8988T (cell line): ENCODE data around the gene FRMD1.

Experiments
- DNase-seq: peaks from one replicate; pipeline ENCODE4 v3.0.0; 2011

FRMD1 gene

GRCh38 chr6:168022488-168023321, 56.3 kb downstream of the FRMD1 start:
- DNase-seq: no peak

DNA sequence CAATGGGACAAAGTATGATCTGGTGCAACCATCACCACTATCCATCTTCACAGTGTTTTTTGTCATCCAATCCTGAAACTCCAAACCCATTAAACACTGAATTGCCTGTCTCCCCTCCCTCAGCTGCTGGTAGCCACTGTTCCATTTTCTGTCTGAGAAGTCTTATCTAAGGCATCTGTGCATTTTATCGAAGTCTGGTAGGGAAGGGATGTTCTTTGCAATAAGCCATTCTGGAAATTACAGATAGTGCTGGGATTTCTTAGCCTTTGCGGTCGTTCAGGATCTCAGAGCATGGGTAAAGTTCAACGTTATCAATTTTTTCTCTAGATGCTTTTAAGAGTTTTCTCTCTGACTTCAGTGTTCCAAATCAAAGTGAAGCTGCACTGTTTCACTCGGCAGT, 57.4 kb downstream of the FRMD1 start:
- no peak for DNase-seq

DNA sequence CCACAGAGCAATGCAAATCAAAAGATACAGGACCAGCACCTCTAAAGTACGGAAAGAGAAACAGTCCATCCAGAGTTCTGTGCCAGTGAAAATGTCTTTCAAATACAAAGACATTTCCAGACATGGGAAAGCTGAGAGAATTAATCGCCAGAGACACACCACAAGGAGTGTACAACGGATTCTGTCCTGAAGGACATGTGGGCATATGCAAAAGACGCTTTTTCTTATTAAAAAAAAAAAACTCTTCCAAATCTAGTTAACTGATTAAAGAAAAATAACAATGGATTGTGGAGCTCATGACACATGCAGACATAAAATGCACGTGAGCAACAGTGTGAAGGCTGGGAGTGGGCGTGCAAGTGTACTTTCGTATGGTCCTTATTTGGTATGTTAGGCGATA, 58.8 kb downstream of the FRMD1 start:
- DNase-seq: no peak

DNA sequence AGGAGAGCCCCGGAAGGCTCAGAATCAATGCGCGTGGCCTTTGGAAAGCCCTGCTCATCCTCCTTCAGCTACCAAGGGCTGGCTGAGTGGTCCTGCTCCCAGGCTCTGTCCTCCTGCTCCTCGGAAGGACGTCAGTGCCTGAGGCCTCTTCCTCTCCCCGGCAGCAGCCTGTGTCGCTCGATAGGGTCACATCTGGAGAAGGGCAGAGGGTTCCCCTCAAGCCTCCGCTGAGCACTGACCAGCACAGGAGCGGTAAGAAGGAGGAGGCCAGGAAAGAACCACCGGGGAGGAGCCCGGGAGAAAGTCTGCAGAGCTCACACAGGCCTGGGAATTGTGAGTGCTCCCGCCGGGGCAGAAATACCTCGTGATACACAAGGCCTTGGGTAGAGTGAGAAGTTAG, 60.3 kb downstream of the FRMD1 start:
- no peak for DNase-seq

DNA sequence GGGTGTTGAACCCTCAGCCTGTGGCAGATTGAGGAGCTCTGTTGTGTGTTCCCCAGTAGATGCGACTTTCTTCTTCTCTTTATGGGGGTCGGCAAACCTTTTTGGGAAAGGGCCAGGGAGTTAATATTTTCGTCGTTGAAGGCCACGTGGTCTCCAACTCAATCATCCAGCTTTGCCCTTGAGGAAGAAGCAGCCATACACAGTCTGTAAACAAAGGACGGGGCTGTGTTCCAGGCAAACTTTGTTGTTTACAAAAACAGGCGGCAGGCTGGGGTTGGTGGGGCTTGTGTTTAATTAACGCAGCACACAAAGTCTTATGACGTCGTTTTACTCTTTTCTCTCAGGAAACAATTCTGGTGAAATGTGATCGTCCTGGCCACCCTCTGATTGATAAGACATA, 61.4 kb downstream of the FRMD1 start:
- DNase-seq: no peak

DNA sequence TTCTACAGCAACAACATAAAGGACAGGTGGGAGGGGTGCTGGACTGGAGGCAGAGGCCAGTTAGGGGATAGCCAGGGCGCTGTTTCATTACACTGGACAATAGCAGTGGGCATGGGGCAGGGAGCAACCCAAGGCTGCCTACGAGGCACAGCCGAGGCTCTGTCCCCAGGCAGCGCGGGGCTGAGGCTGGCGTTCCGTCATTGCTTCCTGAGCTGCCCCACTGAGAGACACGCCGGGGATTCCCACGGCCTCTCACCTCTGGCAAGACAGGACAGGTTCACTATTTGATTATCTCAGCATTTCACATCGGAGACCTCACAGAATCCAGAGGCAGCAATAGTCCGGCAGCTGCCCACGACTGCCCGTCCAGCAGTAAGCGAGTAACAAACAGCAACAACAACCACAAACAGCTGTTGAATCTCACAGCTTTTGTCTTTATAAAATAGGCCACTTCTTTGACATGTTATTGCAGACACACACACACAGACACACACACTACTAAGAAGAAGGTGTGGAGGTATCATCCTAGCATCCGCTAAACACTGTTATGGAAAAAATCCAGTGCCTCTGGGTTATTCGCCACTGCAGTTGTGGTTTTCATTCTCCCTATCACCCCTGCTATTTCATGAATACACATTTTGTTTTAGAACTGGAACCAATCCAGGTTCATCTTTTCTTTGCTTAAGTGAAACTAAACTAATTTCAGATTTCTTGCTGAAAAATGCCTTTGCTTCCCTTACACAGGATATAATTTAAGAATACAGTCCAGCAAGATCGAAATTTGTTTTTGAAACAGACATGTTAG, 62.1 kb downstream of the FRMD1 start:
- no peak for DNase-seq

- no peak for DNase-seq
These were observed 62.8 kb downstream of the FRMD1 start for GRCh38 chr6:168016176-168016620.

DNA sequence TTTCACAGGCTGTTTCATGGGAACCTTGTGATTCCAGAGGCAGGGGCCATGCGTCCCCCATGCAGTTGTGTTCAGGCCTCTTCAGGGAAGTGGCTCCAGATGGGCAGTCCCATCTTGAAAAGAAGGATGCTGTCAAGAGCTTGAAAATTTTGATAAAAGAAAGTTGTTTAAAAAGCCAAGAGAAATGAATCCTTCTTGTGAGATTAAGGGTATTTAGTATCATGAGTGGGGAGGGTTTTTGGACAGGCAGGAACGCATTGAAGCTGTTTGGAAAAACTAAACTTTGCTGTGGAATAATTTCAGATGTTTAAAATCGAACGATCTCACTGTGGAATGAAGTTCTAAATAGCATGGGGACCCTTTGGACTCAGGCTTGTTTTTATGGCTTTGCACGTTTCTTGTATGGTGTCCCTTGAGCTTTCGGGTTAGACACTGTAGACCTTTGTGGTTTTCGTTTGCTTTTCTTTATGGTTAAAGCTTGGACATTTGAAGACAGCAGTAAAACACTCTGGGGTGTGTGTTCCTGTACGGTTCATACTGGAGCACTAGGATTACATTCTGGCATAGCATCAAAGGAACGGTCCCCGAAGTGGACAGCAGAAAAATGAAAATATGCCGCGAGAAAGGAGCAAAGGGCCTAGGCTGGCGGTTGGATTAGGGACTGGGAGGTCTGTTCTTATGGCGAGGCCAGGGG, 63.4 kb downstream of the FRMD1 start:
- DNase-seq: no peak

DNA sequence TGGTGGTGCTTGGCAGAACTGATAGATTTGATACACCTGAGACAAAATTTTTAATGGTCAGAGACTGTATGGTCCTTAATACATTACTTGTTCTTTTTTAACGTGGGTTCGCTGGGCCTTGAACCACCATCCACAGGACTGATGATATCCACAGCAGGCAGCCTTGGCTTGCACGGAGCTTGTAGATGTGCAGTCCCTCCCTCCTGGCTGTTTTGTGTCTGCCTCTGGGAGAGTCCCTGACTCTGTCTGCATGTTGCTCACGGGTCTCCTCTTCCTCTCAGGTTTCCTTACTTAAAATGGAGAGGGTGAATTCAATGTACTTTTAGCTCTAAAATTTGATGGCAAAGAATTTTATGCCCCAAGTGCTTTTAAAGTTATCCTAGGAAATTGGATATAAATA, 64.0 kb downstream of the FRMD1 start:
- no peak for DNase-seq

GRCh38 chr6:168014428-168014827, 64.6 kb downstream of the FRMD1 start:
- no peak for DNase-seq

DNA sequence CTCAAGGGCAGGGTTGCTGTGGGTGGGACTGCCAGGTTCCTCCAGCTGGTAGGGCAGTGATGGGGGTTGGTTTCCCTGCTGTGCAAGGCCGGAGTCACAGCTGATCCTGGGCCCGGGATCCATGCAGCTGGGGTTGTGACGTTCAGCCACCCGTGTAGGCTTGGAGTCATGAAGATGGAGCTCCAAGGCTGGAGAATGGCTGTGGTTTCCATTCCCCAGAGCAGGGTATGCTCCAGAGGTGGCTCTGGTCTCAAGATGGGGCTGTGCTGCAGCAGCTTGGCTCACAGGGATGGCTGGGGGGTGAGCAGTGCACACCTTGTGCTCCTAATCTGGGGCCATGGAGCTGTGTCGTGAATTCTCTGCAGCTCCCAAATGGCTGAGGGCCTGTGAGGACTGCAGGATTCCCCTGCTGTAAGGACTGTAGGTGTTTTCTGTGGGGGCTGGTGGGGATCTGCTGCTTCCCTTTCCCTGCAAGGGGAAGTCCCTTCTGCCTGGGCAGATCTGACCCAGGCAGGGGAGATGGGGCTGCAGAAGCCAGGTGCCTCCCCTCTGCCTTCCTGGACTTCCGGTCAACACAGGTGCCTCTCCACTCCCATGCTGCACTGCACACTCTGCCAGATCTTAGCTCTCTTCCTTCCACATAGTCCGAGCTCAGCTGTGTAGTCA, 65.6 kb downstream of the FRMD1 start:
- no peak for DNase-seq

- no peak for DNase-seq
These were observed 66.4 kb downstream of the FRMD1 start for GRCh38 chr6:168012431-168013249.

GRCh38 chr6:168011291-168011690, 67.7 kb downstream of the FRMD1 start:
- DNase-seq: no peak

- DNase-seq: no peak
These were observed 69.7 kb downstream of the FRMD1 start for GRCh38 chr6:168009331-168009730.

GRCh38 chr6:168007592-168008338, 71.2 kb downstream of the FRMD1 start:
- no peak for DNase-seq

- no peak for DNase-seq
These were observed 73.2 kb downstream of the FRMD1 start for GRCh38 chr6:168005796-168006195.

- DNase-seq: no peak
These were observed 74.1 kb downstream of the FRMD1 start for GRCh38 chr6:168004945-168005344.

DNA sequence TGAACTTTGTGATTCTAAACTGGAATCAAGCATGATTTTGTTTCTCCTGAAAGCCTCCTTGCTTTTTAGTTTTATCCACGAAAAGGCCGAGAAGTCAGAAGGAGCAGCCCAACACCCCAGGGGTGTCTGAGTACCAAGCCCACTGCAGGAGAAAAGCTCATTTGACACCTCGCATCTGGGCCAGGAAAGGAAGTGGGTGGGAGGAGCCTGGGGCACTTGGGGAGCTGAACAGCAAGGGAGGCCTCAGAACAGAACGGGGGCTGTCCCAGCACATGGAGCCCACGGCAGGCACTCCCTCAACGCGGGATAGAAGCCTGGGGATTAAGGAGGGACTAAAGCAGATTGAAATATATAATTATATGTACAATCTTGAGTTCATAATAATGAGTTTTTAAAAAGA, 75.0 kb downstream of the FRMD1 start:
- no peak for DNase-seq
